Colonic mucosa (tissue), 2 donors: ENCODE data around the gene FGF19. TPM values are rescaled to one million over a fixed set of nuclear protein-coding genes. Genes with fewer than 3 reads are reported as not detected.

Experiments used
- total RNA-seq, 2 donors: library from RNA; stranded (reverse); fragmentation: NEBNext Ultra II Directional in 1 of 2; extraction: Animal tissue kit (Norgen Biotek cat#: 25700) in 1 of 2; gene quantifications; one replicate each; pipeline ENCODE4 v1.2.1, GENCODE V29; 2021
- donor health status: DM: no; HTN: no; CAD: no.
- donor health status: DM: no; HTN: no; CAD: no.

The FGF19 gene
- total RNA-seq, 2 donors from 2014 or later, result 0.22 TPM; not detected in 1

Other genes with a start within 250 kb of the FGF19 start
- gene LINC01488, start 222.4 kb downstream of the FGF19 start, total RNA-seq, result not detected
- gene CCND1, start 62.9 kb downstream of the FGF19 start, total RNA-seq, result 10 to 100 TPM; 59.7 to 94.6 TPM
- gene LTO1, start 28.7 kb downstream of the FGF19 start, total RNA-seq, result 10 to 100 TPM; 11.3 to 20.0 TPM
- not detected for gene FGF4, start 71.3 kb upstream of the FGF19 start, total RNA-seq
- gene FGF3, start 115.4 kb upstream of the FGF19 start, total RNA-seq, result not detected